Stomach (tissue), 9 donors: ENCODE data around the gene G0S2. TPM values are rescaled to one million over a fixed set of nuclear protein-coding genes. Genes with fewer than 3 reads are reported as not detected.

Experiments used
- DNase-seq, 2 donors: peaks; one replicate each; pipeline versions ENCODE4 v3.0.0 to v3.0.0-alpha.2; 2013 to 2019
- H3K27ac ChIP-seq, 5 donors: fragments of 200-600 bp in 4 of 5; sonication (generic) in 4 of 5; one replicate each; pipeline ENCODE4 v1.5.1; 2013 to 2019; ENCODE audit warnings: mild to moderate bottlenecking in 1 of 5, moderate library complexity in 1 of 5
- H3K27me3 ChIP-seq, 3 donors: fragments of 200-600 bp; sonication (generic); one replicate each; pipeline ENCODE4 v1.5.1; 2017 to 2019; ENCODE audit warnings: mixed run types in 1 of 3
- H3K36me3 ChIP-seq, 4 donors: fragments of 200-600 bp; sonication (generic); 1 replicate in 3 of 4; 2 replicates in 1 of 4; pipeline ENCODE4 v1.5.1; 2016 to 2019
- H3K4me1 ChIP-seq, 4 donors: fragments of 200-600 bp; sonication (generic); one replicate each; pipeline ENCODE4 v1.5.1; 2016 to 2019
- H3K4me3 ChIP-seq, 4 donors: fragments of 200-600 bp; sonication (generic) in 3 of 4; one replicate each; pipeline ENCODE4 v1.5.1; 2016 to 2019; ENCODE audit warnings: mild to moderate bottlenecking in 1 of 4
- H3K9me3 ChIP-seq, 4 donors: fragments of 200-600 bp; sonication (generic); one replicate each; pipeline ENCODE4 v1.5.1; 2016 to 2019
- EP300 ChIP-seq: sonication (generic); formaldehyde crosslinking; IDR thresholded peaks from one replicate; pipeline ENCODE4 v1.6.1; 2017; ENCODE audit warnings: antibody characterized with exemption
- POLR2A ChIP-seq, 4 donors: fragments of 450-650 bp; IDR thresholded peaks; one replicate each; pipeline ENCODE4 v1.6.1; 2016; ENCODE audit warnings: antibody characterized with exemption in 4 of 4, control low read depth in 2 of 4, mild to moderate bottlenecking in 1 of 4, moderate library complexity in 1 of 4
- POLR2AphosphoS5 ChIP-seq, 3 donors: sonication (generic); formaldehyde crosslinking; IDR thresholded peaks; one replicate each; pipeline ENCODE4 v1.6.1; 2016; ENCODE audit warnings: antibody characterized with exemption in 3 of 3
- WGBS, 5 donors: extraction: QIAGEN DNeasy Blood & Tissue Kit in 3 of 5; methylation state at CpG; one replicate each; pipeline versions ENCODE4 v1.1.5 to v1.1.7; 2013 to 2018; 5-methylcytosine and 5-hydroxymethylcytosine counted together
- intact Hi-C: fragments of 100-400 bp; cut with DNase I; formaldehyde crosslinking; loops from one replicate; pipeline ENCODE4 v1.15.1; 2023; ENCODE audit warnings: low total_unique reads
- polyA plus RNA-seq, 3 donors: library from polyadenylated mRNA; stranded (reverse); fragments of 200-250 nt; gene quantifications; one replicate each; pipeline ENCODE4 v1.2.3, GENCODE V29; 2013
- total RNA-seq, 5 donors: library from RNA; depleted of rRNA; stranded (reverse); fragments of >200 nt; gene quantifications; one replicate each; pipeline versions ENCODE4 v1.1.0 to v1.2.3, GENCODE V29; 2014 to 2016
- TF ChIP-seq, protein P1 (sequence below), 7 experiments: fragments of 450-650 bp in 4 of 7; fragments of 200-600 bp in 3 of 7; sonication (generic) in 3 of 7; IDR thresholded peaks; one replicate each; pipeline ENCODE4 v1.5.1; 2016 to 2019; ENCODE audit warnings: antibody characterized with exemption in 7 of 7, control low read depth in 2 of 7, mild to moderate bottlenecking in 1 of 7
- donor health status: healthy with polysubstance abuse.
- donor health status: Bipolar disorder and iron deficiency.
- donor health status: healthy.

The G0S2 gene
- total and polyA plus RNA-seq, 8 donors, result 11.0 to 227 (median 49.1) TPM; not detected in 1

- Histone ChIP-seq H3K27ac (peak overlapping the region in 2 of 5 donors; percentile 18 to 38), H3K36me3 (no peaks in the 10 kb centered on the region), H3K4me1 (peaks cover 0 to 6% (median 0%) of the 10 kb centered on the region in 4 donors), H3K4me3 (no peak overlapping the region), H3K27me3 (no peaks in the 10 kb centered on the region), H3K9me3 (no peaks in the 10 kb centered on the region)
- no peak for DNase-seq
- TF ChIP-seq POLR2AphosphoS5 (IDR thresholded peaks at IDR 0.05) (no peak), EP300 (no peak), POLR2A (IDR thresholded peaks at IDR 0.05) (no peak)
- TF ChIP-seq, protein P1, sequence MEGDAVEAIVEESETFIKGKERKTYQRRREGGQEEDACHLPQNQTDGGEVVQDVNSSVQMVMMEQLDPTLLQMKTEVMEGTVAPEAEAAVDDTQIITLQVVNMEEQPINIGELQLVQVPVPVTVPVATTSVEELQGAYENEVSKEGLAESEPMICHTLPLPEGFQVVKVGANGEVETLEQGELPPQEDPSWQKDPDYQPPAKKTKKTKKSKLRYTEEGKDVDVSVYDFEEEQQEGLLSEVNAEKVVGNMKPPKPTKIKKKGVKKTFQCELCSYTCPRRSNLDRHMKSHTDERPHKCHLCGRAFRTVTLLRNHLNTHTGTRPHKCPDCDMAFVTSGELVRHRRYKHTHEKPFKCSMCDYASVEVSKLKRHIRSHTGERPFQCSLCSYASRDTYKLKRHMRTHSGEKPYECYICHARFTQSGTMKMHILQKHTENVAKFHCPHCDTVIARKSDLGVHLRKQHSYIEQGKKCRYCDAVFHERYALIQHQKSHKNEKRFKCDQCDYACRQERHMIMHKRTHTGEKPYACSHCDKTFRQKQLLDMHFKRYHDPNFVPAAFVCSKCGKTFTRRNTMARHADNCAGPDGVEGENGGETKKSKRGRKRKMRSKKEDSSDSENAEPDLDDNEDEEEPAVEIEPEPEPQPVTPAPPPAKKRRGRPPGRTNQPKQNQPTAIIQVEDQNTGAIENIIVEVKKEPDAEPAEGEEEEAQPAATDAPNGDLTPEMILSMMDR (IDR thresholded peaks at IDR 0.05), result no peak
- intact Hi-C loops, result no loop called here
- 86 to 95% (median 95%) methylated on average over 1 of the region's 1 CpG for WGBS, 5 donors
Observed at GRCh38 chr1:209721323-209721722, 46.1 kb downstream of the G0S2 start.

DNA sequence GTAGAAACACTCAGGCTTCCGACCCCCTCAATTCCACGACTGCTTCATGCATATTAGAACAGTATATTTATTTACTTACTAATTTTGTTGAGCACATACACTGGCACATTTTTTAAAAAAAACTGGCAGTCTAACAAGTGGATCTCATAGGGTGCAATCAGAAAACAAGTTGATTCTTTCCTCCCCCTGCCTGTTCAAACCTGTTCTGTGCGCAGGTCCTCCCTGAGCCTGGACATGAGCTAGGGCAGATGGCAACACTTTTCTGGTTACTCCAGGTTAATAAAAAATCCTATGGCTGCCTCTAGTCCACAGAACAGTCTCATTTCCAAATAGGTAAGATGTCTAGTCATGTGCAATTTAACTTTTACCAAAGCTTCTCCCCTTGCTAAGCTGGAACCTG lies 48.1 kb downstream of the G0S2 start:
- intact Hi-C loops, result no loop called here
- Histone ChIP-seq H3K36me3 (no peaks in the 10 kb centered on the region), H3K27ac (no peak overlapping the region), H3K9me3 (no peaks in the 10 kb centered on the region), H3K4me3 (no peak overlapping the region), H3K27me3 (no peaks in the 10 kb centered on the region), H3K4me1 (peaks cover 0 to 6% (median 0%) of the 10 kb centered on the region in 4 donors)
- TF ChIP-seq, protein P1 (IDR thresholded peaks at IDR 0.05), result no peak
- TF ChIP-seq POLR2AphosphoS5 (IDR thresholded peaks at IDR 0.05) (no peak), EP300 (no peak), POLR2A (IDR thresholded peaks at IDR 0.05) (no peak)
- 93 to 99% (median 95%) methylated on average over 3 of the region's 3 CpGs for WGBS, 5 donors
- no peak for DNase-seq

- TF ChIP-seq, protein P1 (IDR thresholded peaks at IDR 0.05), result no peak
- TF ChIP-seq EP300 (no peak), POLR2AphosphoS5 (IDR thresholded peaks at IDR 0.05) (no peak)
- intact Hi-C loops, result no loop called here
Observed at GRCh38 chr1:209723756-209724693, 48.8 kb downstream of the G0S2 start.

More at GRCh38 chr1:209723756-209724693, 48.8 kb downstream of the G0S2 start:
- DNase-seq, result no peak
- no peaks in the 10 kb centered on the region for H3K27me3 ChIP-seq
- no peaks in the 10 kb centered on the region for H3K36me3 ChIP-seq
- H3K9me3 ChIP-seq, result no peaks in the 10 kb centered on the region
- H3K4me3 ChIP-seq, result no peak overlapping the region
- peaks cover 0 to 6% (median 0%) of the 10 kb centered on the region in 4 donors for H3K4me1 ChIP-seq
- H3K27ac ChIP-seq, result no peak overlapping the region
- 55 to 71% (median 68%) methylated on average over 3 of the region's 3 CpGs for WGBS, 5 donors

Other genes starting within 250 kb of the G0S2 start
- gene CAMK1G, start 91.7 kb upstream of the G0S2 start, total RNA-seq, result 1 to 10 TPM in 1 of 5 donors, not detected in 4; 1.5 TPM
- gene CAMK1G, start 91.7 kb upstream of the G0S2 start, polyA plus RNA-seq, result under 1 TPM in 1 of 3 donors, not detected in 2; 0.03 TPM
- 100 to 1,000 TPM in 1 of 5 donors, 10 to 100 TPM in 4; 14.0 to 105 (median 63.4) TPM for gene LAMB3, start 23.0 kb upstream of the G0S2 start, total RNA-seq
- 10 to 100 TPM; 12.8 to 46.8 (median 29.9) TPM for gene LAMB3, start 23.0 kb upstream of the G0S2 start, polyA plus RNA-seq
- gene HSD11B1, start 29.4 kb downstream of the G0S2 start, total RNA-seq, result 1 to 10 TPM in 3 of 5 donors, not detected in 2; 2.0 to 2.9 (median 2.3) TPM
- 10 to 100 TPM in 1 of 3 donors, 1 to 10 TPM in 2; 1.5 to 14.0 (median 4.7) TPM for gene HSD11B1, start 29.4 kb downstream of the G0S2 start, polyA plus RNA-seq
- gene TRAF3IP3, start 80.6 kb downstream of the G0S2 start, total RNA-seq, result 1 to 10 TPM in 4 of 5 donors, not detected in 1; 2.2 to 9.6 (median 3.4) TPM
- 1 to 10 TPM; 2.2 to 6.7 (median 2.6) TPM for gene TRAF3IP3, start 80.6 kb downstream of the G0S2 start, polyA plus RNA-seq
- 1 to 10 TPM in 2 of 5 donors, under 1 TPM in 2, not detected in 1; 0.72 to 3.6 (median 2.0) TPM for gene C1orf74, start 109.1 kb downstream of the G0S2 start, total RNA-seq
- gene C1orf74, start 109.1 kb downstream of the G0S2 start, polyA plus RNA-seq, result 1 to 10 TPM; 1.3 to 1.8 (median 1.5) TPM
- 10 to 100 TPM; 11.6 to 64.8 (median 33.5) TPM for gene IRF6, start 130.7 kb downstream of the G0S2 start, total RNA-seq
- 10 to 100 TPM; 19.5 to 27.8 (median 25.2) TPM for gene IRF6, start 130.7 kb downstream of the G0S2 start, polyA plus RNA-seq
- 10 to 100 TPM in 1 of 5 donors, 1 to 10 TPM in 4; 1.4 to 10.6 (median 3.1) TPM for gene UTP25, start 152.6 kb downstream of the G0S2 start, total RNA-seq
- gene UTP25, start 152.6 kb downstream of the G0S2 start, polyA plus RNA-seq, result 1 to 10 TPM; 1.1 to 2.1 (median 1.9) TPM